Right renal pelvis (tissue), 4 donors: Measurements from ENCODE around the gene WDR72. TPM values are rescaled to one million over a fixed set of nuclear protein-coding genes. Genes with fewer than 3 reads are reported as not detected.
"Not testable (repeated sequence)": the region's sequence is repeated elsewhere in the genome, so short reads cannot be mapped to it uniquely, and the experiment has no call there.

ENCODE experiments used
- DNase-seq, 4 donors: peaks; one replicate each; pipeline ENCODE4 v3.0.0-alpha.2; 2013; ENCODE audit warnings: low read depth in 4 of 4, low spot score in 3 of 4, missing footprints in 1 of 4
- polyA plus RNA-seq, 4 donors: library from polyadenylated mRNA; unstranded; fragments of 120-200 nt; gene quantifications; one replicate each; pipeline ENCODE4 v1.2.1, GENCODE V29; 2013; ENCODE audit not compliant: insufficient read length in 4 of 4

WDR72 gene
- 10 to 100 TPM; 62.4 to 82.8 (median 74.3) TPM for polyA plus RNA-seq

DNA sequence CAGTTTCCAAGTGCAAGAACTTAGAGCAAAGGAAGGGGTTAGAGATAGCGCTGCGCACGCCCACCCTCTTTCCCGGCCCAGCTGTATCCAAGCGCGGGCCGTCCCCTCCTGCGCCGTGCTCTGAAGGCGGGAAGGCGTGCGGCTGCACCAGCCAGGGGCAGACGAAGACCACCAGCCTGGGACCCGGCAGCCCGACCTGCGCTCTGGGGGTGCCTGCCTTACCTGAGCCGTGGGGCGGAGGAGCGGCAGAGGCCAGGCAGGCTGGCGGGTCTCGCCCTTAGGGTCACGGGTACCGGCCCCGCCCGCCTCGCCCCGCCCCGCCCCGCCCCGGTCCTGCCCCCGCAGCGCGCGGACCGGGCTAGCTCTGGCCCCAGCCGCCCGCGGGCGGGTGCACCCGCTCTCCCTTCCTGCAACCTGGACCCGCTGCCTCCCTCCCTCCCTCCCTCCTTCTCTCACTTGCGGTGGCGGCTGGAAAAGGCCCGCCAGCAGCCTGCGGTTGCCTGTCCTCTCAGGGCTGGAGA lies at the start of gene WDR72:
Gene WDR72, minus strand, starts transcription at position 253 of the 521 bp plus-strand sequence. CDS start 26,514 bp downstream, outside the sequence.
- peak in 1 of 4 donors; percentile 12 for DNase-seq

DNA sequence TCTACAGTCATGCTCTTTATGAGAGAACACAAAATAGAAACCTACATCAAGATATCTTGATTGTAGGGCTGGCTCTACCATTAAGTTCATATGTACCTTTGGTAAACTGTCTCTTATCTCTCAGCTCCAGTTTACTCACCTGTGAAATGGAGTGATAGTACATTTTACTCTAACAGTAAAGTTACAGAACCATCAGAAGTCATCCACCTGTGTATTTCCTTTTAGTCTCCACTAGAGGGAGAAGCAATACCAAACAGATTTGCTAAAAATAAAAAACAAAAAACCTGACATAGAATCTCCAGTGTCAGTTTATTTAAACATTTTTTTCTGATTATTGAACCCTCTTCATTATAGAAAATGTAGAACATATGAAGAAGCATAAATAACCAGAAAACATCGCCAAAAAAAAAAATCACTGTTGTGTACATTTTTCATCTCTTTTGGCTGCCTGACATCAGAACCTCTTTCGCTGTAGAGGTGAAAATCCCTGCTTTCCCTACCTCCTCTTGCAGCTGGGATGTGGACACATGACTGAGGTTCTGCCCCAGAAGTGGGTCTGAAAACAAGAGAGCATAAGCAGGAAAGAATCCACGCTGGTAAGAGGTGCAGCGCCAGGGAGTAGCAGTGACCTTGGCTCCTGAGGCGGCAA lies 48.7 kb upstream of the WDR72 start:
- DNase-seq: no peak

DNA sequence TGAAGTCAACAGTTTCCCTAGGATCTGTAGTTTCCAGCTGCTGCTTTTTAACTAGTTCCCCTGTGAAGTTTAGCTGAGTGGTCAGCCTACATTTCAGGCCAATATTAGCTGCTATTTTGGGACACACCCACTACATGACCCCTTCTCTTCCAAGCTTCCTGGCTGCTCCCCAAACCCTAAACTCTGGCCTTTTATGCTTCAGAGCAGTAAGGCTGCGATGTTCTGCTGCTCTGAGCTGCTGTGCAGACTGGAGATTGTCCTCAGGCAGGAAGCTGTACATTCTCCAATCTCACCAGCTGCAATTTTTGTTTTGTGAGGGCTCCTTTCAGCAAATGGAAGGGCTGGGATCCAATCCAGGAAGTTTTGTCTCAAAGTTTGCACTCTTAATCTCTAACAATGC lies 48.0 kb upstream of the WDR72 start:
- DNase-seq: no peak

DNA sequence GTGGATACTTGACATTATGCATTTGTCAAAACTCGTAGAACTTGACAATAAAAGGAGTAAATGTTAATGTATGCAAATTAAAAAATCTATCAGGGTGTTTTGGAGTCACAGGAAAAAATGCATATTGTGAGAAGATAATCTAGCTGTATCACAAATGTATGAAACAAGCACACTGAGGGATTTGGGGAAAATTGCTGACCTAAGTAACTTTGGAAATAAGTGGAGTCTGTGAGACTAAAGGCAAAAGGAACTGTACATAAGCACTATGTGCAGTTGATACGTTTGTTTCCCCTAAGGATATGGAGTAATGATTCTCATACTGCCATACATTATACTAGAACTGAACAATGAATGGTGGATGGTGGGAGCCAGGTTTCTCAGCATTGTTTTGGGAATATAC lies 43.2 kb upstream of the WDR72 start:
- DNase-seq: no peak

DNA sequence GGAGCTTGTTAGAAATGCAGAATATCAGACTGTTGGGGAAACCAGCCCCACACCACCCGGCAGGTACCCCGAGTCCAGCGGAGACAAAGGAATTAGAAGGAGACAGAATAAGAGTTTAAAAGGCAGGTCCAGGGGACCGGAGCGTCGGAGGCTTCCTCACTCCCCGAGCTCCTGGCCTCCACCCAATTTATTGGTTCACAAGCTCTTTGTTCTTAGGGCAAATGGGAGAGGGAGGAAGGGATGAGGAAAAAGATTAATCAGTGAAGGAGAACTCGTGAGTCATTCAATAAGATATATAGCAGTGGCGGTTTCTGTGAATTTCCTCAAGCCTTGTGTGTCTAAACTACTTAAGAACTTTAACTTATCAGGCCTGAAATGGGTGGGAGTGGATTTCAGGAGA lies 32.1 kb upstream of the WDR72 start:
- DNase-seq: no peak

DNA sequence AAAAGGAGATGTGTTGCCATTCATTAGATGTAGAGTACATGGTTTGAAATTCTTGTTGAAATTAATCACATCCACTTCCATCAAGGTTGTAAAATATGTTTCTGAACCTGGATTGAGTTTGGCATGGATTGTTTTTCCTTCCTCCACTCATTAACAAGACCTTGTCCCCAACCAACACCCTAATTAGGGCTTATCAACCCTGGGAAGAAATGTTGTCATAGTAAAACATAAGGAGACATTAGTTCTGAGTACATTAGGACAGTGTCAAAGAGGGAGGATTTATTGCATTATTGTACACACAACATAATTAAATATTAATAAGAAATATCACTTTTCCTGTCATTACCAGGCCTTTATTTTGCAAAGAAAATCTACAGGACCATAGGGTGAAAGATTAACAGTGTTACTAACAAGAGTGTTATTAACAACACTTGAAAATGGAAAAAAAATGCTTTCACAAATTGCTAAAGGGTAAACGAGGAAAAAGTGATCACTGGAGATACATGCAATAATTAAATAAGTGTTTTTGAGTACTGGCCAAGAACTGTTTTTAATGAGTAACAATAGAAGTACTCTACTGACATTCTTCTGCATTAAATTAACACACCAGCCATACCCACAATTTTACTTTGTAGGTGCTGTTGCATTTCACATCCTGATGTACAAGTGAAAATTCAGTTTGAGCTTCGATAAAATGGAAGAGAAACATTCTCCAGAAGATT lies 30.4 kb upstream of the WDR72 start:
- no peak for DNase-seq

DNA sequence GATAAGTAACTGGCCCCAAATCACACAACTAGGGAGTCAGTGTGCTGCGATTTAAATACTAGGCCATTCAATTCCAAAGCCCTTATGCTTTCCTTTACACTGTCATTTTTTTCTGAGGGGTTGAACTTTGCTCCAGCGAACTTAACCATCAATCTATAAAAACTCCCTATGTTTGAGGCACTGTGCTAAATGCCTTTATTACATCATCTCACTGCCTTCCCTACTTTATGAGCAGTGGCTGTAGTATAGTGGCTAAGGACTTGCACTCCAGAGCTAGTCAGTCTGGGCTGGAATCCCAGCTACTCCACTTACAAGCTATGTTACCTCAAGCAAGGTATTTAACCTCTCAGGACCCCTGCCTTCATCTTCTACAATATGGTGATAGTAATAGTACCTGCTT lies 26.9 kb upstream of the WDR72 start:
- DNase-seq: no peak

DNA sequence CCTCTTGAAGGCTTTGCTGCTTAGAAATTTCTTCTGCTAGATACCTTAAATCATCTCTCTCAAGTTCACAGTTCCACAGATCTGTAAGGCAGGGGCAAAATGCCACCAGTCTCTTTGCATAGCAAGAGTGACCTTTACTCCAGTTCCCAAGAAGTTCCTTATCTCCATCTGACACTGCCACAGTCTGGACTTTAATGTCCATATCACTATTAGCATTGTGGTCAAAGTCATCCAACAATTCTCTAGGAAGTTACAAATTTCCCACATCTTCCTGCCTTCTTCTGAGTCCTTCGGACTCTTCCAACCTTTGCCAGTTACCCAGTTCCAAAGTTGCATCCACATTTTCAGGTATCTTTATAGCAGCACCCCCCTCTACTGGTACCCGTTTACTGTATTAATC lies 25.8 kb upstream of the WDR72 start:
- not testable (repeated sequence) for DNase-seq

DNA sequence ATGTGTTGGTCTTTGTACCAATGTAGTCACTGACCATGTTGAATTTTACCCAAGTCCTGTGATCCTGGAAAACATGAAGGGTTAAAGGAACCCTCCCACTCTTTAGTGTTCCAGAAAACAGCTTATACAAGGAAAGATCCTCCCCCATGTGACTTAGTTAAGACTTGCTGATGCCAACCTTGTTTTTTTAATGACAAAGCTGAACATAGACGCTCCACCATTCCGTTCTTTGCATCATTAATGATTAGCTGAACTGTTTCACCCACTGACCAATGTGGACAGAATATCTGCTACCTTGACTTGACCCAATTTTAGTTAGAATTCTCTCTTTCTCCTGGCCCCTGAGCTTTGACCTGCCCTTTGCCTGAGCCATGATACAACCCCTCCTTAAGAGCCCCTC lies 3.5 kb upstream of the WDR72 start:
- DNase-seq: no peak

DNA sequence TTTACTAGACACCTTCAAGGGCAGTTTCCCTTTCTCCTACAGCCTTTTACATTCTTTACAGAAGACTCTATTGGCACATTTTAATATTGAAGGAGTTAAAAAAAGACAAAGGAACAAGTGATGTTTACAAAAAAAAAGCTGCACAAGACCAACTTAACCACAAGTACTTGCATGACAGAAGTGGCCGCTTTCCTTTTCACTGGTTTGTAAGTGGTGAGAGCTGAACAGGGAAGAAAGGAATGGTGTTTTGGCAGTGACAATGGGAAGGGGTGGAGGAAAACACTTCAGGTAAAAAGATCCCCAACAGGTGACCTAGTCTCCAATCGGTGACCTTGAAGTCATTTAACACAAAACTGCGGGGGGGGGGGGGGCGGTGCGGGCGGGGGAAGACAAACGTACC lies 1.1 kb downstream of the WDR72 start:
- no peak for DNase-seq

DNA sequence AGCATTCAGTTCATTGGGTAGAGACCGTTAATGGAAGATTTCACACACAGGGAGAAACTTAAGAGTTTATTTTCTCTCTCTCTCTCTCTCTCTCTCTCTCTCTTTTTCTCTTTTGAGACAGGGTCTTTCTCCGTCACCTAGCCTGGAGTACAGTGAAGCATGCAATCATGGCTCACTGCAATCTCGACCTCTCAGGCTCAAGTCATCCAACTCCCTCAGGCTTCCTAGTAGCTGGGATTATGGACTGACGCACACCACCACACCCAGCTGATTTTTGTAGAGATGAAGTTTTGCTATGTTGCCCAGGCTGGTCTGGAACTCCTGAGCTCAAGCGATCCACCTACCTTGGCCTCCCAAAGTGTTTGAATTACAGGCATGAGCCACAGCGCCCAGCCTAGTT lies 1.6 kb downstream of the WDR72 start:
- DNase-seq: no peak

DNA sequence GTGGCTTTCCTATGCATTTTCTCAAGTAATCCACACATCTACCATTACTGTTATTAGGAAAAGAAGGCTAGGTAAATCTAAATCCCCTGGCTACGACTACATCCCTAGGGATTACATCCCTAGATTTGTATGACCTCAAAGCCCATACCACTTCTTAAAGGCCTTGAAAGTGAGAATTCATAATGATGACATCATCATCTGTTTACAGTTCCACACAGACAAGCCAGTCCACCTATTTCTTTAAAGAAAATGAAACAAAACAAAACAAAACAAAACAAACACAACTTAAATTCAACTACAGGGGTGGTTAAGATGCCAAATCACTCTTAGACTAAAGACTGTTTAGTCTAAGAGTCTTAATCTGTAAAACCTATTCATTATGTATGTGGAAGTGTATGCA lies 5.7 kb downstream of the WDR72 start:
- no peak for DNase-seq

DNA sequence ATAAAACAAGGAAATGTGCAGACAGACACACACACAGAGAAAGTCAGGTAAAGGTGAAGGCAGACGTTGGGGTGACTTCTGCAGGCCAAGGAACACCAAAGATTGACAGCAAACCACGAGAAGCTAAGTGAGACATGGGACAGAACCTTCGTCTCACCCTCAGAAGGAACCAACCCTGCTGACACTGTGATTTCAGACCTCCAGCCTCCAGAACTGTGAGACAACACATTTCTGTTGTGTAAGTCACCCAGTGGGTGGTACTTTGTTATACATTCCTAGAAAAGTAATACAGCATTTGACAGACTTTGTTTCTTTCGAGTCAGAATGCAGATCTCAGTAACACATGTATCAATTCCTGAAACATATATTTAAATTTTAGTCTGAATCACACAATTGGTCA lies 7.1 kb downstream of the WDR72 start:
- no peak for DNase-seq

DNA sequence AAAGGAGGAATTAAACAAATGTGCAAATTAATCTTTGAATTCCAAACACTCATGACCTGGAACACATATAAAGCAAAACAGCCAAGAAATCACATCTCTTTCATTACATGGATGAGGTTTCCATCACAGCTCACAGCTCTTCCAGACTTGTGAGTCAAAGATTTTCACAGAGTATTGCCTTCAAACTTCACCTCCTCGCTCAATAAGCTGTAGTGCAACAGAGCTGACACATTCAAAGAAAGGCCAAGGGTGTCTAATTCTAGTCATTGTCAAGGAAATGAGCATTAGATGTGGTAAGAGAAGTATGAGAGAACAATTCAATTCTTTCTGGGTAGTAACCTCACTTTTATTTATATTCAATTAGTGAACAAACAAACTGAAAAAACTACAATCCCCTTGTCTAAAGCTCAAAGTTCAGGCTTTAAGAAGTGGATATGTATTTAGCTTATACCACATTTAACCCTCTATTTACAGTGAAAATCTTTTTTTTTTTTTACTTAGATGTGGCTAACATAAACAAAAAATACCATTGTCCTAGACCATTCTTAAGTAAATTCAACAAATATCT lies 11.9 kb downstream of the WDR72 start:
- DNase-seq: no peak

DNA sequence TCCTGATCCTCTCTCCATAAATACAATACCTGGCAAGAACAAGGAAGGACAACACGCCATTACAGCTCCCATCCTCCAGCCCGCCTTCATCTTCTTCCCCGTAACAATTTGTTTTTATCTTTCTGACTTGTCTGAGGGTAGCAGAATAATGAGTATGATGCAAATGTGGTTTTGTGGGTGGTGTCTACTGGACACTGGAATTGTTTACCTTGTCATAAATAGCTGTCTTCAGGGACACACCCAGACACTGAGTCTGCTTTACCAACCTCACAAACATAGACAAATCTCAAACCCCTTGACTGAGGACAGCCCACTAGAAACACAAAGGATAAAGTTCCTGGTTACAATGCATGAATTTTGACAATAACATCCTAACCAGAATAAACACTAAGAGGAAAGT lies 13.4 kb downstream of the WDR72 start:
- DNase-seq: no peak

DNA sequence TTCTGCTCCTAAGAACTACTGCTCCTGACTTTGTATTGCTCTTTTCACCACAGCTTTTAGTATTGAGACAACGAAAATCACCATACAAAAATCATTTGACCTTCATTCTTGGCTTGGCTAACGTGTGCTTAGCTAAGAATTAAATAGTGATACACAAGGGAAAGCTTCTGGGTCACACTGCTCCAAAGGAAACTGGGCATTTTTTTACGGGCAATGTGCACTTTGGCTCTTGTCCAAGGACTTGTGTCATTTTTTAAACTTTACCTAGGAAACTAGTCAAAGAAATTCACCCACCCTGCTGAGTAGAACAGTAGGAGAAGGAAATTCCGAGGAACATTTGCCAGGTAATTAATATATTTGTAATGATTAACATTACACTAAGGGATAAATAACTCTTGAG lies 19.8 kb downstream of the WDR72 start:
- DNase-seq: no peak

DNA sequence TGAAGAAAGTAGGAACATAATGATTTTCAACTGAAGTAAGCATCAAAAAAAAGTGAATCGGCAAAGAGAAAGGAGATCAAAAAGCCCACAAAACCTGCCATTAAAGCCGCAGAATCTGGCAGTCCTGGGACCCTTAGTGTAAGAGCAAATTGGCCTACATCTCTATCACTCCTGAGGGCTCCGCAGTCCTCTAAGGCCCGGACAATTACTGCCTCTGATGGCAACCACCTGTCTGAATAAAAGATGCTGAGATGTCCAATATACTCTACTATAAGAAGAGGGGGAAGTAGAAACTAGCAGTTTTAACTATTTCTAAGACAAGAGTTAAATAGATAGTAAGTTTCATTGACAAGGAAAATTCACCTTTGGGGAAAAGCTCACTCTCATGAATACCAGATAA lies 20.3 kb downstream of the WDR72 start:
- DNase-seq: no peak

DNA sequence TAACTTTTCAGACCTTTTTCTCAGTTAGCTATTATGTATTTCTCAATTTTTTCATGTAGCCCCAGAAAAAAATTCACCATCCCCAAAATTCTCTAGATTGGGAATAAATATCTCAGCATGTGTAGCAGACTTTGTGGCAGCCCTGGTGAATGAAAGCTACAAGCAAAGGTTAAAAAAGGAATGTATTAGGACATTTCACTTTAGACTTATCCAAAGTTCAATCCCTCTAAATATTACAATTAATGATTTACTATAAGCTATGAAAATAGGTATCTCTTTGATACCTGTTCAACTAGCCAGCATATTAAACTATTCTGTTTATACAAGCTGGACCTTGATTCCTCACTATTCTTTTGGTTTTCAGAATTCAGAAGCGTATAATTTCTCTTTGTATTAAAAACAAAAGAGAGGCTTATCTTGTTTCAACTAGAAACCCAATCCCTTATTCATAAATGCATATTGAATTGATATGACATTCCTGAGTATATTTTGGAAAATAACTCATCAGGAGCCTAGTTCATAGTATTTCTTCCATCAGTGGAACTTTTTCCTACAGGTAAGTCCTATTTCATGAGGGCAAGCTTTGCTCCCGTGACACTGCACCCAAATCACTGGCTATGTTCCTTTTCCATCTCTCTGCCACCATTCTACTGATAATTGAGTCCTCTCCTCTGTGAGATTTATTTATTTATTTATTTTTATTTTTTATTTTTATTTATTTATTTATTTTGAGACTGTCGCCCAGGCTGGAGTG lies 38.0 kb downstream of the WDR72 start:
- DNase-seq: no peak

DNA sequence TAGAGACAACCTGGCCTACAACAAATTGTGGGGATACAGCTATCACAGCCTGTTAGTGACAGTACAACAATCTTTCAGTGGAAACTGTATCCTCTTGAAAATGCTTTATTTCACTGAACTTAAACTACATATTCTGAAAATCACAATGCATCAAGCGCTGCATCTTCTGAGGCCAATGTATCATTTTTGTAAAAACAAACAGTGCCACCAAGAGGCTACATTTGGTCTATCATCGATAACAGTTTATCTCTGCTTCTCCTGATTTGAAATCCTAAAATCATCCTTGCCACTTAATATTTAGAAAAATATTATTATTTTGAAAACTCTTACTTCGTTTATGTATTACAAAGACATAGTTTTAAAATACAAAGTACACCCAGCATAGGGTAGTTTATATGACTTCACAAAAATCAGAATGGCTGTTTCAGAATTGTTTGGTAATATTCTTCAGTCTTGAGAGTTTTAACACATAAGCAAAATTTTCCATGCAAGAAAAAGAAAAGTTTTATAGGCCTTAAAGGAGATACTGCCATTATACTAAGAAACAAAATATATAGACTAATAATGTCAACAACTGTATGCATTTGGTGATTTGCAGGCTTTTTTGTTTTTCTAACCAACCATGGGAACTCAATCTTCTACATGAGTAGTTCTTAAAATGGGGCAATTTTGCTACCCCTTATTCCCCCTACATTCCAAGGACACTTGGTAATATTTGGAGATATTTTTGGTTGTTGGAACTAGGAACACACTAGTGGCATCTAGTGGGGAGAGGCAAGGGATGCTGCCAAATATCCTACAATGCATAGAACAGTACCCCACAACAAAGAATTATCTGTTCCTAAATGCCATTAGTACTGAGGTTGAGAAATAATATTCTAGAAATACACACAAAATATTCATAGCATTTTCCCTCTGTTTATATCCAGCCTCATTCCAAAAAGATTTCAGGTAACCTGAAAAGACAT lies 42.3 kb downstream of the WDR72 start:
- DNase-seq: peak in 1 of 4 donors; percentile 11

DNA sequence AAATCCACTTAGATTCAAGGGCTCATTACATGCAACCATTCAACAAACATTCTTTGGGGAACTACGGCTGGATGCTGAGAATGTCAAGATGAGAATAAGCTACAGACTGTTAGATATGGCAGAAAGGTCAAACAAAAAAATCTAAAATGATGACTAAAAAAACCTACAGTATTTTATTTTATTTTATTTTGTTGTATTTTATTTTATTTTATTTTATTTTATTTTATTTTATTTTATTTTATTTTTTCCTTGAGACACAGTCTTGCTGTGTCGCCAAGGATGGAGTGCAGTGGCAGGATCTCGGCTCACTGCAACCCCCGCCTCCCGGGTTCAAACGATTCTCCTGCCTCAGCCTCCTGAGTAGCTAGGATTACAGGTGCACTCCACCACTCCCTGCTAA lies 46.2 kb downstream of the WDR72 start:
- no peak for DNase-seq
